Fibroblast of lung (primary cell): ENCODE measurements around the gene RAD17. TPM values are rescaled to one million over a fixed set of nuclear protein-coding genes. Genes with fewer than 3 reads are reported as not detected.
"Not testable (repeated sequence)": the region's sequence is repeated elsewhere in the genome, so short reads cannot be mapped to it uniquely, and the experiment has no call there.

Experiments used
- DNase-seq, 2 donors: peaks; one replicate each; pipeline versions ENCODE4 v3.0.0 to v3.0.0-alpha.2; 2010; ENCODE audit warnings: low read depth in 2 of 2
- H2AFZ ChIP-seq: 2 replicates; pipeline ENCODE4 v1.5.1; 2012; ENCODE audit warnings: low read length, control low read depth, inconsistent platforms
- H3K27ac ChIP-seq: 2 replicates; pipeline ENCODE4 v1.5.1; 2011; ENCODE audit warnings: low read length, control low read depth; ENCODE audit not compliant: insufficient read depth
- H3K27me3 ChIP-seq: 2 replicates; pipeline ENCODE4 v1.5.1; 2011; ENCODE audit warnings: mild to moderate bottlenecking, low read length; ENCODE audit not compliant: control insufficient read depth, insufficient read depth
- H3K36me3 ChIP-seq: 2 replicates; pipeline ENCODE4 v1.5.1; 2011; ENCODE audit warnings: low read length; ENCODE audit not compliant: control insufficient read depth, insufficient read depth
- H3K4me1 ChIP-seq: 2 replicates; pipeline ENCODE4 v1.5.1; 2011; ENCODE audit warnings: low read length; ENCODE audit not compliant: control insufficient read depth, insufficient read depth; ENCODE audit errors: extremely low read depth
- H3K4me2 ChIP-seq: 2 replicates; pipeline ENCODE4 v1.5.1; 2011; ENCODE audit warnings: low read length, control low read depth; ENCODE audit not compliant: insufficient read depth; ENCODE audit errors: extremely low read depth
- H3K4me3 ChIP-seq, 4 experiments: fragments of 200-600 bp in 1 of 4; sonication (generic) in 1 of 4; replicated peaks in 1 of 4; 2 replicates each; pipeline ENCODE4 v1.5.1; 2011 to 2016; ENCODE audit warnings: low read length in 4 of 4, low read depth in 3 of 4, mild to moderate bottlenecking in 3 of 4, control low read depth in 2 of 4, inconsistent platforms in 1 of 4, mixed read lengths in 1 of 4; ENCODE audit not compliant: insufficient read depth in 1 of 4; ENCODE audit errors: control extremely low read depth in 1 of 4
- H3K79me2 ChIP-seq: 2 replicates; pipeline ENCODE4 v1.5.1; 2012; ENCODE audit warnings: mild to moderate bottlenecking, low read length, inconsistent platforms; ENCODE audit not compliant: control insufficient read depth, insufficient read depth
- H3K9ac ChIP-seq: 2 replicates; pipeline ENCODE4 v1.5.1; 2011; ENCODE audit warnings: mild to moderate bottlenecking, low read length, control low read depth; ENCODE audit not compliant: insufficient read depth
- H3K9me3 ChIP-seq: 2 replicates; pipeline ENCODE4 v1.5.1; 2012; ENCODE audit warnings: low read depth, low read length; ENCODE audit not compliant: control insufficient read depth, insufficient read depth
- H4K20me1 ChIP-seq: 2 replicates; pipeline ENCODE4 v1.5.1; 2011; ENCODE audit warnings: low read length; ENCODE audit not compliant: control insufficient read depth, insufficient read depth; ENCODE audit errors: extremely low read depth
- EZH2 ChIP-seq: IDR thresholded peaks from 2 replicates; pipeline ENCODE4 v1.5.1; 2012; ENCODE audit warnings: low read length, control low read depth, mild to moderate bottlenecking; ENCODE audit errors: missing control alignments
- polyA plus RNA-seq, 2 donors: library from polyadenylated mRNA; depleted of rRNA in 1 of 2; stranded (reverse) in 1 of 2; unstranded in 1 of 2; fragments of >200 nt; gene quantifications; 2 replicates each; pipeline ENCODE4 v1.2.1, GENCODE V29; 2011 to 2012; ENCODE audit warnings: missing spikeins in 1 of 2
- total RNA-seq: library from RNA; depleted of rRNA; stranded (reverse); fragments of >200 nt; gene quantifications from 2 replicates; pipeline ENCODE4 v1.2.1, GENCODE V29; 2014
- TF ChIP-seq, protein P1 (sequence below), 2 donors: IDR thresholded peaks in 1 of 2; conservative IDR thresholded peaks in 1 of 2; 1 replicate in 1 of 2; 2 replicates in 1 of 2; pipeline ENCODE4 v1.5.1; 2011 to 2012; ENCODE audit warnings: low read length in 2 of 2, control low read depth in 1 of 2, inconsistent platforms in 1 of 2, low read depth in 1 of 2, mild to moderate bottlenecking in 1 of 2

RAD17 gene
- total and polyA plus RNA-seq, 2 donors (not counting 1 experiment from before 2014, with no cell fraction given) = 16.3 to 30.1 TPM

DNA sequence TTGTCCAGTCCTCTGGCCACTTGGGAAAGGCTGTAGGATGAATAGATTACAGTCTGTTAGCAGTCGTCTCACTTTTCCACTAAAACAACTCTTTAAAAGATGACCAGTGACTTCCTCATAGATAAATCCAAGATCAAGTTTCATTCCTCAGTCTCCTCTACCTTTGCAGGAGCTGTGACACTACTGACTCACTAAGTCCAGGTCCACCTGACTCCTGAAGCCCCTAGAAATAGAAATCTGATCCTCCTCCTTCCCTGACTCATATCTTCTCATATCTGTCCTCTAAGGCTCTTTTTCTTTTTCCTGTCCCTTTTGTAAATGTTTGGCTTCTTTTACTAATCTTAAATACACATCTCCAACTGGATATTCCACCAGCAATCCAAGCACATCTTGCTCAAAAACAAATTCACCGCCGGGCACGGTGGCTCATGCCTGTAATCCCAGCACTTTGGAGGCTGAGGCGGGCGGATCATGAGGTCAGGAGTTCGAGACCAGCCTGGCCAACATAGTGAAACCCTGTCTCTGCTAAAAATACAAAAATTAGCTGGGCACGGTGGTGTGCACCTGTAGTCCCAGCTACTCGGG is 39.6 kb upstream of the RAD17 start:
- Histone ChIP-seq H2AFZ (no peak overlapping the region), H3K36me3 (no peaks in the 10 kb centered on the region), H3K4me3 (no peak overlapping the region), H4K20me1 (no peaks in the 10 kb centered on the region), H3K79me2 (no peaks in the 10 kb centered on the region), H3K9ac (no peak overlapping the region), H3K27me3 (no peaks in the 10 kb centered on the region), H3K4me1 (peaks cover 3% of the 10 kb centered on the region), H3K27ac (no peak overlapping the region), H3K4me2 (no peak overlapping the region), H3K9me3 (no peaks in the 10 kb centered on the region)
- TF ChIP-seq, protein P1, sequence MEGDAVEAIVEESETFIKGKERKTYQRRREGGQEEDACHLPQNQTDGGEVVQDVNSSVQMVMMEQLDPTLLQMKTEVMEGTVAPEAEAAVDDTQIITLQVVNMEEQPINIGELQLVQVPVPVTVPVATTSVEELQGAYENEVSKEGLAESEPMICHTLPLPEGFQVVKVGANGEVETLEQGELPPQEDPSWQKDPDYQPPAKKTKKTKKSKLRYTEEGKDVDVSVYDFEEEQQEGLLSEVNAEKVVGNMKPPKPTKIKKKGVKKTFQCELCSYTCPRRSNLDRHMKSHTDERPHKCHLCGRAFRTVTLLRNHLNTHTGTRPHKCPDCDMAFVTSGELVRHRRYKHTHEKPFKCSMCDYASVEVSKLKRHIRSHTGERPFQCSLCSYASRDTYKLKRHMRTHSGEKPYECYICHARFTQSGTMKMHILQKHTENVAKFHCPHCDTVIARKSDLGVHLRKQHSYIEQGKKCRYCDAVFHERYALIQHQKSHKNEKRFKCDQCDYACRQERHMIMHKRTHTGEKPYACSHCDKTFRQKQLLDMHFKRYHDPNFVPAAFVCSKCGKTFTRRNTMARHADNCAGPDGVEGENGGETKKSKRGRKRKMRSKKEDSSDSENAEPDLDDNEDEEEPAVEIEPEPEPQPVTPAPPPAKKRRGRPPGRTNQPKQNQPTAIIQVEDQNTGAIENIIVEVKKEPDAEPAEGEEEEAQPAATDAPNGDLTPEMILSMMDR (conservative IDR thresholded peaks at IDR 0.05 in 1 of 2, IDR thresholded peaks at IDR 0.05 in 1 of 2; ENCODE audit: low read depth in 1 of 2, low read length in 2 of 2) = no peak
- TF ChIP-seq EZH2 = no peak
- no peak for DNase-seq

- no peaks in the 10 kb centered on the region for H3K36me3 ChIP-seq
- no peaks in the 10 kb centered on the region for H3K27me3 ChIP-seq
- no peak for DNase-seq
- H3K4me2 ChIP-seq = peak overlapping the region; percentile 90
- TF ChIP-seq, protein P1 (conservative IDR thresholded peaks at IDR 0.05 in 1 of 2, IDR thresholded peaks at IDR 0.05 in 1 of 2; ENCODE audit: low read depth in 1 of 2, low read length in 2 of 2) = no peak
- TF ChIP-seq EZH2 = no peak
- H3K4me1 ChIP-seq = peaks cover 3% of the 10 kb centered on the region
- peak overlapping the region; percentile 72 to 78 (median 74) for H3K4me3 ChIP-seq
- no peak overlapping the region for H3K27ac ChIP-seq
- no peaks in the 10 kb centered on the region for H3K79me2 ChIP-seq
- no peaks in the 10 kb centered on the region for H4K20me1 ChIP-seq
- peak overlapping the region; percentile 100 for H2AFZ ChIP-seq
- no peaks in the 10 kb centered on the region for H3K9me3 ChIP-seq
- H3K9ac ChIP-seq = no peak overlapping the region
Observed at GRCh38 chr5:69331528-69332445, 37.8 kb upstream of the RAD17 start.

DNA sequence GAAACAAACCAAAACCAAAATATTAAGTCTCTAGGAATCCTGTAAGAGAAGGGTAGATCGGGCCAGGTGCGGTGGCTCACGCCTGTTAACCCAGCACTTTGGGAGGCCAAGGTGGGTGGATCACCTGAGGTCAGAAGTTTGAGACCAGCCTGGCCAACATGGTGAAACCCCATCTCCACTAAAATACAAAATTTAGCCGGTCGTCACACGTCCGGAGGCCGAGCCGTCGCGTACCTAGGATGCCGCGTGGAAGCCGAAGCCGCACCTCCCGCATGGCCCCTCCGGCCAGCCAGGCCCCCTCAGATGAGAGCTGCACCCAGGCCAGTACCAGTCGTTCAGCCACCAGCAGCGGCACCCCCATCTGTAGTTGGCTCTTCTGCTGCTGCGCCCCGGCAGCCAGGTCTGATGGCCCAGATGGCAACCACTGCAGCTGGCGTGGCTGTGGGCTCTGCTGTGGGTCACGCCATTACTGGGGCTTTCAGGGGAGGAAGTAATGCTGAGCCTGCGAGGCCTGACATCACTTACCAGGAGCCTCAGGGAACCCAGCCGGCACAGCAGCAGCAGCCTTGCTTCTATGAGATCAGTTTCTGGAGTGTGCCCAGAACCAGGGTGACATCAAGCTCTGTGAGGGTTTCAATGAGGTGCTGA is 35.8 kb upstream of the RAD17 start:
- DNase-seq, H4K20me1 ChIP-seq, H3K9me3 ChIP-seq, H3K4me1 ChIP-seq, H3K36me3 ChIP-seq, H3K79me2 ChIP-seq, H3K27ac ChIP-seq, H3K4me2 ChIP-seq, H3K9ac ChIP-seq, H3K4me3 ChIP-seq, H2AFZ ChIP-seq, H3K27me3 ChIP-seq: not testable (repeated sequence)
